GM21717 (cell line): ENCODE data around the gene RBFOX1.
"Not testable (repeated sequence)": the region's sequence is repeated elsewhere in the genome, so short reads cannot be mapped to it uniquely, and the experiment has no call there.

Experiments used
- ATAC-seq: cut with Tn5 transposase; IDR thresholded peaks from one replicate; pipeline ENCODE4 v1.9.1; 2021; ENCODE audit warnings: mild to moderate bottlenecking, moderate library complexity; ENCODE audit not compliant: unreplicated experiment

The RBFOX1 gene

GRCh38 chr16:7449808-7450207 lies 117.2 kb downstream of the RBFOX1 start:
- no peak for ATAC-seq

GRCh38 chr16:7450440-7450839 lies 117.8 kb downstream of the RBFOX1 start:
- no peak for ATAC-seq

- ATAC-seq: no peak
Observed at GRCh38 chr16:7452090-7452489, 119.4 kb downstream of the RBFOX1 start.

- ATAC-seq: no peak
Observed at GRCh38 chr16:7456211-7456610, 123.6 kb downstream of the RBFOX1 start.

- no peak for ATAC-seq
Observed at GRCh38 chr16:7458144-7458543, 125.5 kb downstream of the RBFOX1 start.

GRCh38 chr16:7470344-7470743 lies 137.7 kb downstream of the RBFOX1 start:
- ATAC-seq: no peak

- ATAC-seq: no peak
Observed at GRCh38 chr16:7471268-7471667, 138.6 kb downstream of the RBFOX1 start.

- ATAC-seq: no peak
Observed at GRCh38 chr16:7482032-7482431, 149.4 kb downstream of the RBFOX1 start.

- no peak for ATAC-seq
Observed at GRCh38 chr16:7482596-7483290, 150.1 kb downstream of the RBFOX1 start.

- no peak for ATAC-seq
Observed at GRCh38 chr16:7487574-7488323, 155.1 kb downstream of the RBFOX1 start.

- ATAC-seq: no peak
Observed at GRCh38 chr16:7492122-7492521, 159.5 kb downstream of the RBFOX1 start.

GRCh38 chr16:7493133-7493532 lies 160.5 kb downstream of the RBFOX1 start:
- no peak for ATAC-seq

GRCh38 chr16:7497691-7498090 lies 165.0 kb downstream of the RBFOX1 start:
- ATAC-seq: no peak

- ATAC-seq: no peak
Observed at GRCh38 chr16:7501868-7502267, 169.2 kb downstream of the RBFOX1 start.

GRCh38 chr16:7502591-7503157 lies 170.0 kb downstream of the RBFOX1 start:
- not testable (repeated sequence) for ATAC-seq

- ATAC-seq: no peak
Observed at GRCh38 chr16:7503666-7504065, 171.0 kb downstream of the RBFOX1 start.

- no peak for ATAC-seq
Observed at GRCh38 chr16:7504844-7505243, 172.2 kb downstream of the RBFOX1 start.

GRCh38 chr16:7505495-7505894 lies 172.8 kb downstream of the RBFOX1 start:
- ATAC-seq: no peak

GRCh38 chr16:7506363-7506762 lies 173.7 kb downstream of the RBFOX1 start:
- ATAC-seq: no peak

- no peak for ATAC-seq
Observed at GRCh38 chr16:7508656-7509055, 176.0 kb downstream of the RBFOX1 start.

GRCh38 chr16:7509963-7510601 lies 177.4 kb downstream of the RBFOX1 start:
- no peak for ATAC-seq
